Erythroblast (primary cell): ENCODE data around the gene C10orf105.

Experiments used
- GATA1 ChIP-seq: IDR thresholded peaks from 2 replicates; pipeline ENCODE4 v1.6.1; 2011; ENCODE audit warnings: low read depth, mild to moderate bottlenecking, control low read depth, low read length, moderate library complexity
- POLR2A ChIP-seq: IDR thresholded peaks from 2 replicates; pipeline ENCODE4 v1.6.1; 2011; ENCODE audit warnings: mild to moderate bottlenecking, low read length

GRCh38 chr10:71685554-71686232 lies 33.9 kb downstream of the C10orf105 start:
- TF ChIP-seq POLR2A (no peak), GATA1 (no peak)
